ENCODE measurements around the gene TASL. TPM values are rescaled to one million over a fixed set of nuclear protein-coding genes. Genes with fewer than 3 reads are reported as not detected.

Gene TASL
- total and polyA plus RNA-seq, 2 of the 8 experiments (the other 6 are each of a cell fraction or from before 2014, with no cell fraction given) = not detected

GRCh38 chrX:30573125-30573524 is 4.4 kb downstream of the TASL start:
- Histone ChIP-seq H2AFZ (ENCODE audit: low read length) (no peak overlapping the region), H2BK12ac (ENCODE audit: low read depth, low read length) (no peak overlapping the region), H3K36me3 (ENCODE audit: control insufficient read depth in 2 of 4, insufficient read depth in 4 of 4, low read length in 3 of 4) (no peaks in the 10 kb centered on the region), H2BK5ac (ENCODE audit: low read depth, low read length) (no peak overlapping the region), H4K91ac (replicated peaks; ENCODE audit: insufficient read length, low read length) (no peak overlapping the region), H3K4me3 (ENCODE audit: extremely low read depth in 1 of 4, insufficient read depth in 2 of 4, low read depth in 3 of 4, low read length in 4 of 4) (no peak overlapping the region), H4K8ac (ENCODE audit: extremely low read depth, insufficient read depth, low read length) (no peak overlapping the region), H3K14ac (ENCODE audit: insufficient read length) (no peak overlapping the region), H3K18ac (ENCODE audit: extremely low read depth, low read length) (no peak overlapping the region), H3K79me2 (ENCODE audit: control insufficient read depth in 1 of 2, insufficient read depth in 2 of 2, low read length in 2 of 2) (no peaks in the 10 kb centered on the region), H3K9me3 (ENCODE audit: insufficient read depth in 2 of 2, low read depth in 1 of 2, low read length in 1 of 2) (no peaks in the 10 kb centered on the region), H3K56ac (replicated peaks; ENCODE audit: insufficient read length, low read depth, low read length) (no peak overlapping the region), H3K4me1 (replicated peaks in 1 of 4; ENCODE audit: control insufficient read depth in 3 of 4, insufficient read depth in 4 of 4, low read length in 3 of 4) (no peaks in the 10 kb centered on the region), H3K27me3 (replicated peaks in 1 of 4; ENCODE audit: control insufficient read depth in 3 of 4, extremely low read depth in 1 of 4, insufficient read depth in 3 of 4, low read length in 3 of 4) (no peaks in the 10 kb centered on the region), H2AK5ac (ENCODE audit: low read depth, low read length) (no peak overlapping the region), H2BK120ac (replicated peaks; ENCODE audit: low read depth, low read length) (no peak overlapping the region), H2BK15ac (ENCODE audit: low read length) (no peak overlapping the region), H4K20me1 (replicated peaks in 1 of 2; ENCODE audit: control insufficient read depth in 1 of 2, insufficient read depth in 2 of 2, low read length in 2 of 2) (no peaks in the 10 kb centered on the region), H3K23ac (ENCODE audit: insufficient read length) (no peak overlapping the region), H3K79me1 (ENCODE audit: low read depth, low read length) (no peaks in the 10 kb centered on the region), H4K5ac (ENCODE audit: insufficient read length, low read depth, low read length) (no peak overlapping the region), H3K9ac (replicated peaks in 1 of 4; ENCODE audit: extremely low read depth in 1 of 4, low read depth in 3 of 4, low read length in 3 of 4) (no peak overlapping the region), H3K4me2 (ENCODE audit: insufficient read depth in 1 of 2, low read depth in 2 of 2, low read length in 2 of 2) (no peak overlapping the region), H2BK20ac (ENCODE audit: low read length) (no peak overlapping the region), H3K27ac (ENCODE audit: low read depth, low read length) (no peak overlapping the region), H3K23me2 (ENCODE audit: low read depth, low read length) (no peaks in the 10 kb centered on the region), H3K4ac (replicated peaks; ENCODE audit: insufficient read length, low read depth, low read length) (no peak overlapping the region)
- ChIA-PET CTCF (ENCODE audit: partially characterized antibody) (no interaction called here), POLR2A (ENCODE audit: partially characterized antibody) (no interaction called here)
- TF ChIP-seq USF2 (IDR thresholded peaks at IDR 0.05; ENCODE audit: low read length) (no peak), SRF (IDR thresholded peaks at IDR 0.05; ENCODE audit: low read depth, low read length) (no peak), NANOG (IDR thresholded peaks at IDR 0.05; ENCODE audit: insufficient read depth, low read depth, low read length, poor library complexity, severe bottlenecking) (no peak), TEAD4 (IDR thresholded peaks at IDR 0.05; ENCODE audit: low read depth, low read length) (no peak)
- DNase-seq (ENCODE audit: low read depth in 1 of 2, low spot score in 2 of 2) (no peak), FAIRE-seq (no peak)
- 93% methylated on average over 3 of the region's 3 CpGs; no CpG with 5 or more reads in 1 of the 2 experiments for WGBS, 2 experiments (ENCODE audit: extremely low coverage in 1 of 2, insufficient coverage in 1 of 2, insufficient read length in 1 of 2, insufficient replicate concordance in 2 of 2, low coverage in 1 of 2, low lambda C conversion rate in 2 of 2, missing lambda C conversion rate in 1 of 2)
